Measurements from ENCODE around the gene GPRC5A.

DNA sequence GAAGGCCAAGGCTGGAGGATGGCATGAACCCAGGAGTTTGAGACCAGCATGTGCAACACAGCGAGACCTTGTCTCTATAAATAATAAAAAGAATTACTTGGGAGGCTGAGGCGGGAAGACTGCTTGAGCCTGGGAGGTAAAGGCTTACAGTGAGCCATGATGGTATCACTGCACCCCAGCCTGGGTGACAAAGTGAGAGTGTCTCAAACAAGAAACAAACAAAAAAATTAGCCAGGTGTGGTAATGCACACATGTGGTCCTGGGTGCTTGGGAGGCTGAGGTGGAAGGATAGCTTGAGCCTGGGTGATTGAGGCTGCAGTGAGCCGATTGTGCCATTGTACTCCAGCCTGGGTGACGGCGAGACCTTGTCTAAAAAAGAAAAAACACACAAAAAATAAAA lies 1.7 kb upstream of the GPRC5A start:
- TF ChIP-seq, protein P1, sequence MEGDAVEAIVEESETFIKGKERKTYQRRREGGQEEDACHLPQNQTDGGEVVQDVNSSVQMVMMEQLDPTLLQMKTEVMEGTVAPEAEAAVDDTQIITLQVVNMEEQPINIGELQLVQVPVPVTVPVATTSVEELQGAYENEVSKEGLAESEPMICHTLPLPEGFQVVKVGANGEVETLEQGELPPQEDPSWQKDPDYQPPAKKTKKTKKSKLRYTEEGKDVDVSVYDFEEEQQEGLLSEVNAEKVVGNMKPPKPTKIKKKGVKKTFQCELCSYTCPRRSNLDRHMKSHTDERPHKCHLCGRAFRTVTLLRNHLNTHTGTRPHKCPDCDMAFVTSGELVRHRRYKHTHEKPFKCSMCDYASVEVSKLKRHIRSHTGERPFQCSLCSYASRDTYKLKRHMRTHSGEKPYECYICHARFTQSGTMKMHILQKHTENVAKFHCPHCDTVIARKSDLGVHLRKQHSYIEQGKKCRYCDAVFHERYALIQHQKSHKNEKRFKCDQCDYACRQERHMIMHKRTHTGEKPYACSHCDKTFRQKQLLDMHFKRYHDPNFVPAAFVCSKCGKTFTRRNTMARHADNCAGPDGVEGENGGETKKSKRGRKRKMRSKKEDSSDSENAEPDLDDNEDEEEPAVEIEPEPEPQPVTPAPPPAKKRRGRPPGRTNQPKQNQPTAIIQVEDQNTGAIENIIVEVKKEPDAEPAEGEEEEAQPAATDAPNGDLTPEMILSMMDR (IDR thresholded peaks at IDR 0.05), result no peak
- TF ChIP-seq POLR2A (IDR thresholded peaks at IDR 0.05), result no peak
- TF ChIP-seq POLR2AphosphoS5 (IDR thresholded peaks at IDR 0.05; ENCODE audit: insufficient read depth in 1 of 2, low read depth in 1 of 2), result no peak
